Kidney tubule cell (primary cell): Measurements from ENCODE around the gene SEC61A1.

Source experiments
- DNase-seq: peaks from one replicate; pipeline ENCODE4 v3.0.0-alpha.2; 2018; ENCODE audit warnings: low spot score

Gene SEC61A1

GRCh38 chr3:128077665-128078064 lies 25.4 kb downstream of the SEC61A1 start:
- DNase-seq, result no peak

DNA sequence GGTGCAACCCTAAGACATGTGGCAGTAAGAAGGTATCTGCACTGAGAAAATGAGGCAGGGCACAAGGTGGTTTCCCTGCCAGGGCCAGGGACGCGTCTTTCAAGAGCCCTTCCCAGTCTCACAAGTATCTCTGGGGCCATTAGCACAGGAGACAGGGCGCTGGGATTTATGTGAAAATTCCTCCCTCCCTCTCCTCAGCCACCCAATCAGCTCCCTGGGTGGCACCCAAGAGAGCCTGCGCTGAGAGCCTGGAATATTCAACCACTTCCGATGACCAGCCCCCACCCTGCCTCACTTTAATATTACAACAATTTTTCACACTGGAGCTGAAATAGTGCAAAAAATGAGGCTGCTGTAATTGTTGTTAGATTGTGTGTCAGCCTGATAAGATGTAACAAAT lies 26.1 kb downstream of the SEC61A1 start:
- DNase-seq, result no peak

DNA sequence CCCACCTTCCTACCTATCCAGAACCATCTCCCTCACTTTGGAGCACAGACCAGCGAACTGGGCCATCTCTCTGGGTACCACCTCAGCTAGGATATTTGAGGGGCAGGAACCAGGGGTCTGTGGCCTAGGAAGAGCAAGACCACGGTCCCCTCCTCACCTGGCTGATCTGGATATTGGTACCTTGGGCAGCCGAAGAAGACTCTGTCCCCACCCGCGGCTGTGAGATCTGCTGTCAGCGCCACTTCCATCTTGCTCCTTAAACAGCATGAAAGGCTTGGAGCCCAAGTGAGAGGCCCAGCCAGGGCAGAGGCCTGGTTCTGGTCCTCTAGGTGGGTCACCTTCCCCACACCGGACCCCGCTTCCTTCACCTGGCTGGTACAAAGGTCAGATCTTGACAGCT lies 26.6 kb downstream of the SEC61A1 start:
- no peak for DNase-seq

DNA sequence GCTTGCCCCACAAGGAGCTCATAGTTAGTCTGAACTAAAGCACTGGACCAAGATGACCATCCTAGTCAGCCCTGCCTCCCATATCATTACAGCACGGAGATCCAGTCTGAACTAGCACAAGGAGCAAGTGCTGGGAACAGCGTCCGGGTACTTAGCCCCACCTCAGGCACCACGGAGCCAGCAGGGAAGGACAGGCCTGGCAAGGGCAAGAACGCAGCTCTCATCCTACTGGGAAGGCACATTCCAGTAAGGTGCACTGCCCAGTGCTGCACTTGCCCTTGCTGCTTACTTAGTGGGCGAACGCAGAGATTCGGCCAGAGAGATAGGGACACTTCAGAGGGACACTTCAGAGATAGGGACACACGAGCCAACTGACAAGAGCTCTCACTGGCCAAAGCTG lies 27.6 kb downstream of the SEC61A1 start:
- no peak for DNase-seq

DNA sequence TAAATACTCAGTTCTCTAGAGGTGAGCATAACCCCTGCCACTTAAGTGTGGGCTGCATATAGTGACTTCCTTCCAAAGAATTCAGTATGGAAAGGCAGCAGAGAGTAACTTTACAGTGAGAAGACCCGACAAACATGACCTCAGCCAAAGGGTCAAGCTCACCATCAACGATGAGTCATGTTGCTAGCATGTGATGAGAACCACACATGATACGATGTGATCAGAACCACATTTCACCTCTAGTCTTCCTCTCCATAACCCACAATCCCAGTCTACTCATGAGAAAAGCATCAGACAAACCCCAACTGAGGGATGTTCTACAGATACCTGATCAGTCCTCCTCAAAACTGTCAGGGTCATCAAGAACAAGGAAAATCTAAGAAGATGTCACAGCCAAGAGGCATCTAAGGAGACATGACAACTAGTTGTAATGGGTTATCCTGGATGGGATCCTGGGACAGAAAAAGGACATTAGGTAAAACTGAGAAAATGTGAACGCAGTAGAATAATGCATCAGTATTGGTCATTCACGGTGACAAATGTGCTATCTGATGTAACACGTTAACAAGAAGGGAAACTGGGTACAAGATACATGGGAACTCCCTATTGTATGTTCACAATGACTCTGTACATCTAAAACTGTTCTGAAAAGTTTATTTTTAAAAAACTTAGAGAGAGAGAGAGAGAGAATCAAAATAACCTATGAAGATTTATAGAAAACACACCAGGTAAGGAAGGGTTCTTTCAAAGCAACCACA lies 28.3 kb downstream of the SEC61A1 start:
- peak; percentile 95 for DNase-seq

GRCh38 chr3:128081226-128081625 lies 29.0 kb downstream of the SEC61A1 start:
- no peak for DNase-seq

- peak; percentile 98 for DNase-seq
These were observed 29.6 kb downstream of the SEC61A1 start for GRCh38 chr3:128081846-128082245.

GRCh38 chr3:128082546-128082945 lies 30.3 kb downstream of the SEC61A1 start:
- DNase-seq, result peak; percentile 57

DNA sequence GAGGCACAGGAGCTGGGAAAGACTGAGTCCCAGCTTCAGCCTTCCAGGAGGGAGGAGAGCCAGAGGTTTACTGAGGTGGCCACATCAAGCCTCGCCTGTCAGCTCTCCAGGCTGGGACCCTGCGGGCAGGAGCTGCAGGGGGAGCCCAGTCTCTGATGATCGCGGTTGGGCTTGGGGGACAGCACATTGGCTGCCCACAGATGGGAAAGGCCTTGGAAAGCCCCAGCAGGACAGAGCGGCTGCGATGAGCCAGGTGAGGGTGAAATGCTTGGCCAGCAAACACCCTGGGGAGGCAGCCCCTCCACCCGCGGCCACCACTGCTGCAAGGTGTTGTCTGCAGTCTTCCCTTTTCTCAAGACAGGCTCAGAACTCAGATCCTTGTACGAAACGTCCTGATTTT lies 31.2 kb downstream of the SEC61A1 start:
- no peak for DNase-seq

DNA sequence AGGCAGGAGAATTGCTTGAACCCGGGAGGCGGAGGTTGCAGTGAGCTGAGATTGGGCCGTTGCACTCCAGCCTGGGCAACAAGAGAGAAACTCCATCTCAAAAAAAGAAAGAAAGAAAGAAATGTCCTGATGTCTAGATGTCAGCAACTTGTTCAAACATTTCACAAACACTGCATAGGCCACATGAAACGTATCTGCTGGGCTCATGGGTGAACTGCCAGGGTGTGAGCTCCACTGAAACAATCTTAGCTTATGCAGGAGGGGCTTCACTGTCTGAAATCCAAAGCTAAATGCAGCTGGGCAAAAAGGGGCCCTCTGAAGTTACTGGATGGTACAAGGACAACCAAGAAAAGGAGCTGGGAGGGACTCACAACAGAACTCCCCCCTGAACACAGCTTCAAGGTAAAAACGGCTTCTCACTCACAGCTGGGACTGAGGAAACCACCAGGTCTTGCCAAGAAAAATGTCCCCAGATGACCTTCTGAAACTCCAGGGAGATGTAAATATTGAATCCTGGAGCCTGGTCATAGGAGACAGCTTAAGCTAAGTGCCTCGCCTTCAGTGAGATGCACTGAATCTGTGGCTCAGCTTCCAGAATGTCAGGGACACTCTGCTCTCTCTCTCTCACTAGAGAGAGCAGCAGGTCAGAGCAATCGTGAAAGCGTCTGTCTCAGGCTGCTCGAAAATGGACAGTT lies 31.9 kb downstream of the SEC61A1 start:
- DNase-seq, result no peak

DNA sequence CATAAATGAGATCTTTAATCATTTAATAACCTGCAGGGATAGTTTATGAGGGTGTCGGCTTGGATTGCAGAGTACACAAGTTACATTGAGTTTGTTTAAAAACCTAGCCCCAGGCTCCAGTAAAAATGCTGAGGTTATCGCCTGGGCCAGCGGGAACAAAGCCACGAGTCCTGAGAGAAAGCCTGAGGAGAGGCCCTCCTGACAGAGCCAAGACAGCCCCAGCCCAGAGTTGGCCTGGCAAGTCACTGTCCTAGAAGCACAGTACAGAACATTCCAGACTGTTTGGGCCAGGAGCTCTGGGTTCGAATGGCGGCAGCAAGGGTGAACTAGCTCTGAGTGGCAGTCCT lies 32.4 kb downstream of the SEC61A1 start:
- no peak for DNase-seq

DNA sequence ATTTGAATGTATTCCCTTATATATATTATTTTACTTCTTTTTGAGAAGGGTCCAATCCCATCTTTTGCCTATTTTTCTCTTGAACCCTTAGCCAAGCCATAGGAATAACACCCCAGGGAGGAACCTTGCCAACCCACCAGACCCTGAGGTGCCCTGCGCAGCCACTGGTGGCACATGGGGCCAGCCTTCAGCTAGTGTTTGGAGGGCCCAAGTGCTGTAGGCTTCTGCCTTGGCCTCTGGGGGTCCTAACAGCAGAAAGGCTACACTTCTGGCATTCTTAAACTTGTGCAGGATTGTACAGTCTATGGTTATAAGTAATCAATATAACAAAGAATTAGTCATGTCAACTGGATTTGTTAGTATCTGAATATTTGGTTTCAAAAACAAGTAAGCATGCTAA lies 36.9 kb downstream of the SEC61A1 start:
- no peak for DNase-seq

DNA sequence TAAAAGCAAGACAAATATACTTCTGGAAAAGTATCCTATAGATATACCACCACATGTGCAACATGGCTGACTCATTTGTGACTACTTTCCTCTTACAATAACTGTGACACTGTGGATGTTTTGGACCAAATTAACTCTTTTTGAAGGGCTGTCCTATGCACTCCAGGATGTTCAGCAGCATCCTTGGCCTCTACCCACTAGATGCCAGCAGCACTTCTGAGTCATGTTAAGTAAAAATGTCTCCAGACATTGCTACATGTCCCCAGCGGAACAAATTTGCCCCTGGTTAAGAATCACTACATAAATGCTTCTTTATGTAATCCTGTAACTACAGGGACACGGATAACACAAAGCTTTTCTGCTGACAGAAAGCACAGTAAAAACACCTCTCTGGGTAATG lies 39.3 kb downstream of the SEC61A1 start:
- DNase-seq, result no peak

- DNase-seq, result peak; percentile 61
These were observed 42.3 kb downstream of the SEC61A1 start for GRCh38 chr3:128094295-128095151.

DNA sequence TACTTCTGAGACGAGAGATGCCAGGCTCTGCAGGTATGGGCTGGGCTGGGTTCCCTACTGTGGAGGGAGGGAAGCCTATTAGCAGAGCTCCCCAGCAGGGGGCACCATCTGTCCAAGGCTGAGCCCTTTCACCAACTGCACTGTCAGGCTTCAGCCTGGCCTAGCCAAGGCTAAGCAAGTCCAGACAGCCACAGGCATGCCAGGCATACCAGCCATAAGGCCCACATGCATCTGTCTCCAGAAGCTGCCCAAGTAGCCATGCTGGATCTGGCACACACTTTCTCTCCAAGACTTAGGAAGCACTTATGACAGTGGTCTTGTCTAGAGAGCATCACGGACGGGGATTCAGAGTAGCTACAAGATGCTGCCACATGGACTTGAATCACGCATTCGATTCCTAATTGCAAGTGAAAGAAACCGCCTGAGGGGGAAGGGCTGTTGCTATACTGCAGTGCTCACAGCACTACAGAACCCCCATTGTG lies 43.0 kb downstream of the SEC61A1 start:
- peak; percentile 84 for DNase-seq

GRCh38 chr3:128098234-128098633 lies 46.0 kb downstream of the SEC61A1 start:
- peak; percentile 29 for DNase-seq

GRCh38 chr3:128100161-128100560 lies 47.9 kb downstream of the SEC61A1 start:
- no peak for DNase-seq

GRCh38 chr3:128100638-128101037 lies 48.4 kb downstream of the SEC61A1 start:
- no peak for DNase-seq

DNA sequence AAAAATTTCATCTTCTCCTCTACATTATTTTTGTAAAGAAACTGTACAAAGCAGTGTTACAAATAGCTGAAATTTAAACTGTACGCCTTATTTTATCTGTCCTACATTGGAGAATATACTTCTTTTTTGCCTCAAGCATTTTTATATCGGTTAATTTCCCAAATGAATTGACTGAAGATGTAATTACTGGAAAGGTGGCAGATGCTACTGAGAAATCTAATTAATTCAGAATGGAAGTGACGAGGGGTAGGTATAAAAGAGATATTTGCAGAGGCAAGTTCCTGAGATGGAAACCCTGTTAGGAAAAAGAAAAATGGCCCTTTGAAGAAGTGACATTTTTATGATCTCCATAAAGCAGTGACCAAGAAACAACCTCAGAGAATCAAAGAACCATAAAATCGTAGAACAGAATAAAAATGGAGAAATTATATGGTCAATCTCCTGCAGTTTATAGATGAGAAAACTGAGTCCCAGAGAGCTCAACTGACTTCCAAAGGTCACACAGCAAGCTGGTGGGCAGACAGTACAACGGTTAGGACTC lies 51.0 kb downstream of the SEC61A1 start:
- no peak for DNase-seq

- no peak for DNase-seq
These were observed 55.6 kb downstream of the SEC61A1 start for GRCh38 chr3:128107834-128108233.

DNA sequence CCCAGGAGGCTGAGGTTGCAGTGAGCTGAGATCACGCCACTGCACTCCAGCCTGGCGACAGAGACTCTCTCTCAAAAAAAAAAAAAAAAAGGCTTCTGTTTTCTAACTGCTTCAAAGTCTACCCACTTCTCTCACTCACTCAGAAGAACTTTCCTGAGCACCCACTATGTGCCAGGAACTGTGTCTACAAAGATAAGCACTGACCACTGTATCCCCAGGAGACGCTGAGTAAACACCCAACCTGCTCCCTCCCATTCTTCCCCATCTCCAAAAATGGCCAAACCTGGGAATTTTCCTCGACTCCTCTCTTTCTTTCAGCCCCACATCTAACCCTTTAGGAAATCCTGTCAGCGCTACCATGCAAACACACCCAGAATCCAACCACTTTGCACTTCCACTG lies 58.9 kb downstream of the SEC61A1 start:
- DNase-seq, result no peak

DNA sequence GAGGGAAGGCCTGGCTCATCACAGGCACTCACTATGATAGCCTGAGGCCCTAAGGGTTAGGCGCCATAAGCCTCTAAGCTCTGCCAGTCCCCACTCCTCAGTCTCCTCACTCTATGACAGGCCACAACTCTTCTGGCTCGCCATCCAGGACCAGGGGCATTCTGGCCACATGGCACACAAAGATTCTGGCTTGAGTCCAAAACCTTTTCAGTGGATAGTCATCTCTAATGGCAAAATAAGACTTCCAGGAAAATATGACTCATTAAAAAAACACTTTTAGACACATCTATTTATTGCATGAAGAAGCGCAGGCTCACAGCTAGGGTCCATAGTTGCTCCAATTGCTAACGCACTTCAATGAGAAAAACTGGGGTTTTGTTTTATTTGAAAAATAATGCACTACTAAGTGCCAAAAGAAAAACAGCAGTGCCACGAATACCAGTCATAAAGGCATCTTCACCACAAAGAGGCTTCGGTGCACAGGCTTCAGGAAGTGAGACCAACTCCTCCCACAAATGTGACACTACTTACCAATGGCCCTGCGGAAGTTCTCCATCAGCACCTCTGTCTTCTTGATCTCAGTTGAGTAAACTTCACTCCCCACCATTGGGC lies 60.2 kb downstream of the SEC61A1 start:
- DNase-seq, result peak; percentile 92
